Uterus (tissue), 4 donors: Measurements from ENCODE around the gene LRTM2. TPM values are rescaled to one million over a fixed set of nuclear protein-coding genes. Genes with fewer than 3 reads are reported as not detected.

Source experiments
- DNase-seq, 2 donors: peaks; one replicate each; pipeline ENCODE4 v3.0.0-alpha.2; 2019 to 2020
- H3K27ac ChIP-seq, 2 donors: fragments of 200-600 bp; sonication (generic); 1 replicate in 1 of 2; 2 replicates in 1 of 2; pipeline ENCODE4 v1.5.1; 2016 to 2018
- H3K27me3 ChIP-seq, 2 donors: fragments of 200-600 bp; sonication (generic); one replicate each; pipeline ENCODE4 v1.5.1; 2018 to 2019; ENCODE audit warnings: control low read depth in 1 of 2
- H3K36me3 ChIP-seq, 2 donors: fragments of 200-600 bp; sonication (generic); one replicate each; pipeline ENCODE4 v1.5.1; 2019; ENCODE audit warnings: control low read depth in 1 of 2
- H3K4me1 ChIP-seq, 2 donors: fragments of 200-600 bp; sonication (generic); one replicate each; pipeline ENCODE4 v1.5.1; 2018 to 2019; ENCODE audit warnings: control low read depth in 1 of 2
- H3K4me3 ChIP-seq, 2 donors: fragments of 200-600 bp; sonication (generic); 1 replicate in 1 of 2; 2 replicates in 1 of 2; pipeline ENCODE4 v1.5.1; 2018 to 2019; ENCODE audit warnings: mild to moderate bottlenecking in 1 of 2
- H3K9me3 ChIP-seq, 2 donors: fragments of 200-600 bp; sonication (generic); one replicate each; pipeline ENCODE4 v1.5.1; 2019; ENCODE audit warnings: control low read depth in 1 of 2
- POLR2A ChIP-seq, 2 donors: fragments of 450-650 bp; IDR thresholded peaks; one replicate each; pipeline ENCODE4 v1.6.1; 2016; ENCODE audit warnings: antibody characterized with exemption in 2 of 2, mild to moderate bottlenecking in 1 of 2, moderate library complexity in 1 of 2
- intact Hi-C: fragments of 100-400 bp; cut with DNase I; formaldehyde crosslinking; loops from one replicate; pipeline ENCODE4 v1.15.1; 2023; ENCODE audit warnings: low total_unique reads
- total RNA-seq, 4 donors: library from RNA; depleted of rRNA in 3 of 4; stranded (reverse); fragments of >200 nt in 3 of 4; gene quantifications; one replicate each; pipeline versions ENCODE4 v1.1.0 to v1.2.4, GENCODE V29; 2014 to 2023
- TF ChIP-seq, protein P1 (sequence below), 4 experiments: fragments of 200-600 bp in 2 of 4; fragments of 450-650 bp in 2 of 4; sonication (generic) in 2 of 4; IDR thresholded peaks; one replicate each; pipeline ENCODE4 v1.5.1; 2016 to 2019; ENCODE audit warnings: antibody characterized with exemption in 4 of 4, mild to moderate bottlenecking in 2 of 4, moderate library complexity in 1 of 4
- donor health status: DM: yes; HTN: yes; CAD: no.

The LRTM2 gene
- total RNA-seq, 4 donors from 2014 or later = not detected

DNA sequence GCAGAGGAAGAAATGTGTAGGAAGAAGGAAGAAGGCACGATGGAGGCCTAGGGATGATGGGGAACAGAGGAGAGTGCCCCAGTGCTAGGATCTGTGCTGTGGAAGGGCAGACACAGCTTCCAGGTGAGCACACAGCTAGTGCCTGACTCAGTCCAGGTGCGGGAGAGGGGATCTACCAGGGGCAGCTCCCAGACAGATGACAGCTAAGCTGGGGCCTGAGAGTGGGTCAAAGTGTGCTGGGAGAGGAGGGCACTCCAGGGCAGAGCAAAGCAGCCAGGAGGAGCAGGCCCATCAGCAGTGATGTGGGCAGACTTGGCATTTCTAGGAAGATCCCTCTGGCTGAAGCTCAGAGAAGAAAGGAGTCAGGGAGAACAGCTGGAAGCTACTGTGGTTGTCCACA lies 36.7 kb downstream of the LRTM2 start:
- no peak for TF ChIP-seq POLR2A (IDR thresholded peaks at IDR 0.05)
- TF ChIP-seq, protein P1, sequence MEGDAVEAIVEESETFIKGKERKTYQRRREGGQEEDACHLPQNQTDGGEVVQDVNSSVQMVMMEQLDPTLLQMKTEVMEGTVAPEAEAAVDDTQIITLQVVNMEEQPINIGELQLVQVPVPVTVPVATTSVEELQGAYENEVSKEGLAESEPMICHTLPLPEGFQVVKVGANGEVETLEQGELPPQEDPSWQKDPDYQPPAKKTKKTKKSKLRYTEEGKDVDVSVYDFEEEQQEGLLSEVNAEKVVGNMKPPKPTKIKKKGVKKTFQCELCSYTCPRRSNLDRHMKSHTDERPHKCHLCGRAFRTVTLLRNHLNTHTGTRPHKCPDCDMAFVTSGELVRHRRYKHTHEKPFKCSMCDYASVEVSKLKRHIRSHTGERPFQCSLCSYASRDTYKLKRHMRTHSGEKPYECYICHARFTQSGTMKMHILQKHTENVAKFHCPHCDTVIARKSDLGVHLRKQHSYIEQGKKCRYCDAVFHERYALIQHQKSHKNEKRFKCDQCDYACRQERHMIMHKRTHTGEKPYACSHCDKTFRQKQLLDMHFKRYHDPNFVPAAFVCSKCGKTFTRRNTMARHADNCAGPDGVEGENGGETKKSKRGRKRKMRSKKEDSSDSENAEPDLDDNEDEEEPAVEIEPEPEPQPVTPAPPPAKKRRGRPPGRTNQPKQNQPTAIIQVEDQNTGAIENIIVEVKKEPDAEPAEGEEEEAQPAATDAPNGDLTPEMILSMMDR (IDR thresholded peaks at IDR 0.05) = no peak
- Histone ChIP-seq H3K27me3 (no peaks in the 10 kb centered on the region), H3K9me3 (peaks cover 0 to 13% of the 10 kb centered on the region in 2 donors), H3K27ac (no peak overlapping the region), H3K4me1 (no peaks in the 10 kb centered on the region), H3K4me3 (no peak overlapping the region), H3K36me3 (no peaks in the 10 kb centered on the region)
- intact Hi-C loops = no loop called here
- no peak for DNase-seq

DNA sequence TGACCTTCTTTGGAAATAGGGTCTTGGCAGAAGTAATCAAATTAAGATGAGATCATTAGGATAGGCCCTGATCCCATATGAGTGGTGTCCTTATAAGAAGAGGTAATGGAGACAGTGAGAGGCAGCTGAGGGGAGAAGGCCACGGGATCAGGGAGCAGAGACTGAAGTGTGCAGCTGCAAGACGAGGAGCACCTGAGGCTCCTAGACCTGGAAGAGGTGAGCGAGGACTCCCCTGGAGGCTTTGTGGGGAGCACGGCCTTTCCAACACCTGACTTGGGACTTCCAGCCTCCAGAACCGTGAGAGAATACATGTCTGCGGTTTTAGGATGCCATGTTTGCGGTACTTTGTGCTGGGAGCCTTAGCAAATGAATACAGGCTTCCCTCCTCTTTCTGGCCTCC lies 37.5 kb downstream of the LRTM2 start:
- no peak overlapping the region for H3K27ac ChIP-seq
- TF ChIP-seq POLR2A (IDR thresholded peaks at IDR 0.05) = no peak
- TF ChIP-seq, protein P1 (IDR thresholded peaks at IDR 0.05) = no peak
- no peaks in the 10 kb centered on the region for H3K4me1 ChIP-seq
- H3K4me3 ChIP-seq = no peak overlapping the region
- no peak for DNase-seq
- H3K9me3 ChIP-seq = peaks cover 0 to 13% of the 10 kb centered on the region in 2 donors
- H3K36me3 ChIP-seq = no peaks in the 10 kb centered on the region
- no peaks in the 10 kb centered on the region for H3K27me3 ChIP-seq
- intact Hi-C loops = no loop called here

DNA sequence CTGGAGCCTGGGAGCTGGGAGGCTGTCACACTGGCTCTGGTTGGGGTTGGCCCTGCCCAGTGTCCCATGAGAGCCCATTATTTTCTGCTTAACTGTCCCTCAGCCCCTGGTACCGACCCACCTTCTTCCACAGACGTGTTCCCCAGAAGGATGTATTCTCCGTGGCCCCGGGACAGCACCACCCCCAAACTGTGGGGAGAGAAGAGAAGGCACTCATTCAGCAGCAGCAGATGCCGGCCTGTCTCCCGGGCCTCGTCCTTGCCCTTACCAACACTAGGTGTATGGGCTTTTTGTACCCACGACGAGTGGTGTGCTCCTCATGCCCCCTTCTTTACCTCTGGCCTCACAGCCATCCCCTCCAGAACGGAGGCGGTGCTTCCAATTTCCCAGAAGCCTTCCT lies 38.1 kb downstream of the LRTM2 start:
- H3K4me1 ChIP-seq = no peaks in the 10 kb centered on the region
- no peak for TF ChIP-seq POLR2A (IDR thresholded peaks at IDR 0.05)
- TF ChIP-seq, protein P1 (IDR thresholded peaks at IDR 0.05) = no peak
- no peaks in the 10 kb centered on the region for H3K27me3 ChIP-seq
- intact Hi-C loops = no loop called here
- H3K27ac ChIP-seq = no peak overlapping the region
- no peak overlapping the region for H3K4me3 ChIP-seq
- no peaks in the 10 kb centered on the region for H3K36me3 ChIP-seq
- peaks cover 0 to 13% of the 10 kb centered on the region in 2 donors for H3K9me3 ChIP-seq
- DNase-seq = no peak

DNA sequence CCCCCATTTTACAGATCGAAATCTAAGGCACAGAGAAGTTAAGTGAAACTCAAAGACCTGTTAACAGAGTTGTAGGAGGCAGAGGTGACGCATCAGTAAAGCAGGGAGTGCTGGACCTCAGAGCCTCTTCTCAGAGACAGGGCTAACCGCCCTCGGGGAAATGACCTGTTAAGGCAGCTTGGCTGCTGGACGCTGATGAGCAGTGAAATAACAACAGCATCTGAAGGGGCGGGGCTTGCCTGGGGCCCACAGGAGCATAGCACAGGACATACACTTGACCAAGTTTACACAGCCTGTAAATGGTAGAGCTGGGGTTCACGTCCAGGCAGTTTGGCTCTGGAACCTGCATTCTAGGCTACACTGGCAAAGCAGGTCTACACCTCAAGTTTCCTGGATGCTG lies 39.3 kb downstream of the LRTM2 start:
- Histone ChIP-seq H3K27ac (no peak overlapping the region), H3K36me3 (no peaks in the 10 kb centered on the region), H3K9me3 (peaks cover 0 to 13% of the 10 kb centered on the region in 2 donors), H3K27me3 (no peaks in the 10 kb centered on the region), H3K4me1 (no peaks in the 10 kb centered on the region), H3K4me3 (no peak overlapping the region)
- peak in 1 of 2 donors; percentile 6 for DNase-seq
- intact Hi-C loops = no loop called here
- TF ChIP-seq, protein P1 (IDR thresholded peaks at IDR 0.05) = no peak
- no peak for TF ChIP-seq POLR2A (IDR thresholded peaks at IDR 0.05)

DNA sequence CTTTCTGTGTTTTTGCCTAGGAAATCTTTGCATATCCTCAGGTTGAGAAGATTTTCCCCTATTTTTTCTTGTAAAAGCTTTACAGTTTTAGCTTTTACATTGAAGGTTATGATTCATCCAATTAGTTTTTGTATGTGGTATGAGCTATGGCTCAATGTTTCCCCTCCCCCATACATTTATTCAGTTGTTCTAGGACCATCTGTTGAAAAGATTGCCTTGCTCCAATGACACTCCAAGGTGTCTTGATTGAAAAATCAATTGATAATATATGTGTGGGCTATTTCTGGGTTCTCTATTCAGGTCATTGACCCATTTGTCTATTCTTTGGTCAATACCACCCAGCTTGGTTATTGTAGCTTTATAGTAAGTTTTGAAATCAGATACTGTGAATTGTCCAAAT lies 42.6 kb downstream of the LRTM2 start:
- no peak overlapping the region for H3K27ac ChIP-seq
- TF ChIP-seq, protein P1 (IDR thresholded peaks at IDR 0.05) = no peak
- no peak for TF ChIP-seq POLR2A (IDR thresholded peaks at IDR 0.05)
- no peak overlapping the region for H3K4me3 ChIP-seq
- H3K27me3 ChIP-seq = no peaks in the 10 kb centered on the region
- H3K36me3 ChIP-seq = no peaks in the 10 kb centered on the region
- no peaks in the 10 kb centered on the region for H3K4me1 ChIP-seq
- DNase-seq = no peak
- H3K9me3 ChIP-seq = no peaks in the 10 kb centered on the region
- intact Hi-C loops = no loop called here
